ENCODE measurements around the gene DCX. TPM values are rescaled to one million over a fixed set of nuclear protein-coding genes. Genes with fewer than 3 reads are reported as not detected.

DCX gene
- total RNA-seq, 1 donor from 2014 or later: 614 TPM

- H3K36me3 Mint-ChIP-seq (ENCODE audit: unreplicated experiment): no peaks in the 10 kb centered on the region
- no peak overlapping the region for H3K27ac Mint-ChIP-seq (ENCODE audit: unreplicated experiment)
- no peak for TF ChIP-seq CTCF (IDR thresholded peaks at IDR 0.05; ENCODE audit: partially characterized antibody, unreplicated experiment)
- peaks cover 3% of the 10 kb centered on the region for H3K9me3 Mint-ChIP-seq (ENCODE audit: unreplicated experiment)
- H3K4me1 Mint-ChIP-seq (ENCODE audit: low read depth, unreplicated experiment): no peaks in the 10 kb centered on the region
- no peak overlapping the region for H3K4me3 Mint-ChIP-seq (ENCODE audit: unreplicated experiment)
- peaks cover 5% of the 10 kb centered on the region for H3K27me3 Mint-ChIP-seq (ENCODE audit: unreplicated experiment)
- DNase-seq: no peak
Observed at GRCh38 chrX:111288841-111289240, 123.2 kb downstream of the DCX start.

- Mint-ChIP-seq H3K9me3 (ENCODE audit: unreplicated experiment) (no peaks in the 10 kb centered on the region), H3K27ac (ENCODE audit: unreplicated experiment) (no peak overlapping the region), H3K4me3 (ENCODE audit: unreplicated experiment) (no peak overlapping the region), H3K36me3 (ENCODE audit: unreplicated experiment) (no peaks in the 10 kb centered on the region), H3K27me3 (ENCODE audit: unreplicated experiment) (no peaks in the 10 kb centered on the region), H3K4me1 (ENCODE audit: low read depth, unreplicated experiment) (no peaks in the 10 kb centered on the region)
- TF ChIP-seq CTCF (IDR thresholded peaks at IDR 0.05; ENCODE audit: partially characterized antibody, unreplicated experiment): no peak
- DNase-seq: no peak
Observed at GRCh38 chrX:111284631-111285293, 127.2 kb downstream of the DCX start.

- Mint-ChIP-seq H3K9me3 (ENCODE audit: unreplicated experiment) (no peaks in the 10 kb centered on the region), H3K36me3 (ENCODE audit: unreplicated experiment) (no peaks in the 10 kb centered on the region), H3K27ac (ENCODE audit: unreplicated experiment) (no peak overlapping the region), H3K4me1 (ENCODE audit: low read depth, unreplicated experiment) (no peaks in the 10 kb centered on the region), H3K4me3 (ENCODE audit: unreplicated experiment) (no peak overlapping the region), H3K27me3 (ENCODE audit: unreplicated experiment) (no peaks in the 10 kb centered on the region)
- TF ChIP-seq CTCF (IDR thresholded peaks at IDR 0.05; ENCODE audit: partially characterized antibody, unreplicated experiment): no peak
- DNase-seq: no peak
Observed at GRCh38 chrX:111283446-111283845, 128.5 kb downstream of the DCX start.

- Mint-ChIP-seq H3K4me3 (ENCODE audit: unreplicated experiment) (no peak overlapping the region), H3K4me1 (ENCODE audit: low read depth, unreplicated experiment) (no peaks in the 10 kb centered on the region), H3K36me3 (ENCODE audit: unreplicated experiment) (no peaks in the 10 kb centered on the region), H3K27me3 (ENCODE audit: unreplicated experiment) (no peaks in the 10 kb centered on the region), H3K9me3 (ENCODE audit: unreplicated experiment) (no peaks in the 10 kb centered on the region), H3K27ac (ENCODE audit: unreplicated experiment) (no peak overlapping the region)
- no peak for TF ChIP-seq CTCF (IDR thresholded peaks at IDR 0.05; ENCODE audit: partially characterized antibody, unreplicated experiment)
- no peak for DNase-seq
Observed at GRCh38 chrX:111282991-111283390, 129.0 kb downstream of the DCX start.

GRCh38 chrX:111282139-111282538 is 129.9 kb downstream of the DCX start:
- H3K9me3 Mint-ChIP-seq (ENCODE audit: unreplicated experiment): no peaks in the 10 kb centered on the region
- H3K4me1 Mint-ChIP-seq (ENCODE audit: low read depth, unreplicated experiment): no peaks in the 10 kb centered on the region
- H3K27ac Mint-ChIP-seq (ENCODE audit: unreplicated experiment): no peak overlapping the region
- no peak for TF ChIP-seq CTCF (IDR thresholded peaks at IDR 0.05; ENCODE audit: partially characterized antibody, unreplicated experiment)
- H3K27me3 Mint-ChIP-seq (ENCODE audit: unreplicated experiment): no peaks in the 10 kb centered on the region
- no peaks in the 10 kb centered on the region for H3K36me3 Mint-ChIP-seq (ENCODE audit: unreplicated experiment)
- no peak overlapping the region for H3K4me3 Mint-ChIP-seq (ENCODE audit: unreplicated experiment)
- no peak for DNase-seq
